K562 (cell line): ENCODE data around the gene RNF187. TPM values are rescaled to one million over a fixed set of nuclear protein-coding genes. Genes with fewer than 3 reads are reported as not detected.

Experiments
- ATAC-seq: fragments of 200-7000 bp; cut with Tn5 transposase; 3 replicates; pipeline ENCODE4 v1.9.1; 2020; ENCODE audit warnings: moderate library complexity
- BruUV-seq: library from RNA; stranded (reverse); fragments of 400-500 nt; replicated peaks from 2 replicates; lab custom pipeline; 2021; lab: Mats Ljungman, UMichigan
- CTCF ChIA-PET: fragments of 300-600 bp; formaldehyde crosslinking; extraction: SDS; loops from one replicate; lab custom pipeline; 2021; ENCODE audit warnings: low intra/inter-chr PET ratio; lab: Yijun Ruan, JAX
- POLR2A ChIA-PET: fragments of 300-600, 350-650 bp; sonication (Branson Sonifier 250); formaldehyde crosslinking; extraction: SDS; loops from one replicate; lab custom pipeline; 2021; ENCODE audit warnings: antibody characterized with exemption, inconsistent platforms; lab: Yijun Ruan, JAX
- DNase-seq, 4 experiments: peaks; one replicate each; pipeline versions ENCODE4 v3.0.0 to v3.0.0-alpha.2; 2011 to 2018; ENCODE audit warnings: low spot score in 3 of 4, mixed read lengths in 3 of 4; ENCODE audit errors: extremely low read depth in 1 of 4
- FAIRE-seq: peaks from 2 replicates; lab custom pipeline; 2011; peaks lifted over from hg19 to GRCh38; lab: Jason Lieb, UNC
- H2AFZ ChIP-seq: 2 replicates; pipeline ENCODE4 v1.6.0; 2011; ENCODE audit warnings: low read depth, low read length, control low read depth, inconsistent platforms
- H3K27ac ChIP-seq: fragments of 200-600 bp; 3 replicates; pipeline ENCODE4 v1.8.0; 2011; ENCODE audit warnings: low read depth, mild to moderate bottlenecking, control low read depth, inconsistent platforms, low read length, moderate library complexity, mixed read lengths; ENCODE audit errors: extremely low read depth
- H3K27me3 ChIP-seq, 2 experiments: fragments of 300-600 bp in 1 of 2; 2 replicates in 1 of 2; 3 replicates in 1 of 2; pipeline versions ENCODE4 v1.6.0 to v1.8.0; 2011; ENCODE audit warnings: inconsistent platforms in 2 of 2, low read length in 2 of 2, mild to moderate bottlenecking in 1 of 2, mixed read lengths in 1 of 2, moderate library complexity in 1 of 2; ENCODE audit not compliant: control insufficient read depth in 2 of 2, insufficient read depth in 2 of 2
- H3K36me3 ChIP-seq: fragments of 300-600 bp; 3 replicates; pipeline ENCODE4 v1.8.0; 2011; ENCODE audit warnings: mild to moderate bottlenecking, low read length, inconsistent platforms; ENCODE audit not compliant: control insufficient read depth, insufficient read depth
- H3K4me1 ChIP-seq, 2 experiments: fragments of 200-600 bp in 1 of 2; replicated peaks in 1 of 2; 2 replicates in 1 of 2; 3 replicates in 1 of 2; pipeline versions ENCODE4 v1.5.1 to v1.8.0; 2011; ENCODE audit warnings: inconsistent platforms in 2 of 2, low read length in 2 of 2, mild to moderate bottlenecking in 1 of 2, mixed read lengths in 1 of 2, moderate library complexity in 1 of 2; ENCODE audit not compliant: control insufficient read depth in 2 of 2, insufficient read depth in 2 of 2
- H3K4me2 ChIP-seq: 2 replicates; pipeline ENCODE4 v1.6.1; 2011; ENCODE audit warnings: low read length, control low read depth, inconsistent platforms, mixed read lengths; ENCODE audit not compliant: insufficient read depth
- H3K4me3 ChIP-seq: fragments of 200-600 bp; sonication (generic), shearing (Covaris generic); 2 replicates; pipeline ENCODE4 v1.5.1; 2016; ENCODE audit warnings: control low read depth, inconsistent platforms
- H3K79me2 ChIP-seq: fragments of 200-600 bp; 3 replicates; pipeline ENCODE4 v1.8.0; 2011; ENCODE audit warnings: low read length, inconsistent platforms; ENCODE audit not compliant: control insufficient read depth, insufficient read depth
- H3K9ac ChIP-seq, 2 experiments: 2 replicates each; pipeline versions ENCODE4 v1.6.0 to v1.6.1; 2011; ENCODE audit warnings: low read depth in 2 of 2, low read length in 2 of 2, control low read depth in 1 of 2, inconsistent platforms in 1 of 2, mild to moderate bottlenecking in 1 of 2, mixed read lengths in 1 of 2; ENCODE audit not compliant: insufficient read depth in 1 of 2
- H3K9me1 ChIP-seq: one replicate; pipeline ENCODE4 v1.6.0; 2011; ENCODE audit warnings: inconsistent platforms, mild to moderate bottlenecking, low read length, moderate library complexity; ENCODE audit not compliant: control insufficient read depth, insufficient read depth
- H3K9me3 ChIP-seq: replicated peaks from 2 replicates; pipeline ENCODE4 v1.5.1; 2011; ENCODE audit warnings: low read depth, low read length, inconsistent platforms; ENCODE audit not compliant: control insufficient read depth, insufficient read depth
- H4K20me1 ChIP-seq: replicated peaks from 2 replicates; pipeline ENCODE4 v1.6.1; 2011; ENCODE audit warnings: low read length, inconsistent platforms, mixed read lengths; ENCODE audit not compliant: control insufficient read depth, insufficient read depth
- ASH1L ChIP-seq: fragments of 450-650 bp; IDR thresholded peaks from 2 replicates; pipeline ENCODE4 v1.6.1; 2018; ENCODE audit warnings: borderline replicate concordance, mild to moderate bottlenecking, low read depth; ENCODE audit not compliant: partially characterized antibody
- C11orf30 ChIP-seq: fragments of 450-650 bp; IDR thresholded peaks from 2 replicates; pipeline ENCODE4 v1.6.1; 2016; ENCODE audit warnings: low read depth, mild to moderate bottlenecking
- FOXJ2 ChIP-seq: fragments of 200-800 bp; sonication (Bioruptor generic); IDR thresholded peaks from 2 replicates; pipeline ENCODE4 v1.6.1; 2016; ENCODE audit warnings: missing genetic modification characterization, missing compliant biosample characterization
- GABPB1 ChIP-seq: sonication (generic); formaldehyde crosslinking; IDR thresholded peaks from 2 replicates; pipeline ENCODE4 v1.8.0; 2022; ENCODE audit warnings: mild to moderate bottlenecking, missing genetic modification reagents
- HLTF ChIP-seq: fragments of 450-650 bp; IDR thresholded peaks from 2 replicates; pipeline ENCODE4 v1.6.1; 2016
- OTX1 ChIP-seq: fragments of 450-650 bp; formaldehyde crosslinking; IDR thresholded peaks from 2 replicates; pipeline ENCODE4 v1.4.0; 2022; ENCODE audit warnings: mild to moderate bottlenecking
- RBM14 ChIP-seq: fragments of 200-400 bp; formaldehyde crosslinking; IDR thresholded peaks from 2 replicates; pipeline ENCODE4 v1.6.1; 2018; ENCODE audit warnings: low read depth, mild to moderate bottlenecking, low read length, moderate library complexity, borderline replicate concordance; ENCODE audit not compliant: insufficient read depth
- WGBS: fragments of 100-300 bp; shearing (Covaris generic); methylation state at CpG from one replicate; pipeline ENCODE4 v1.1.6; 2016; ENCODE audit warnings: low coverage, mixed read lengths; ENCODE audit not compliant: insufficient coverage; ENCODE audit errors: missing lambda C conversion rate; 5-methylcytosine and 5-hydroxymethylcytosine counted together
- in situ Hi-C: fragments of 300-500 bp; cut with MboI; formaldehyde crosslinking; loops from 4 replicates; pipeline ENCODE4 v1.15.0; 2018; ENCODE audit warnings: inconsistent platforms, mixed read lengths
- intact Hi-C: fragments of 100-400 bp; cut with micrococcal nuclease; formaldehyde crosslinking; loops from 2 replicates; pipeline ENCODE4 v1.14.2; 2022
- polyA plus RNA-seq, 8 experiments: library from polyadenylated mRNA; depleted of rRNA in 4 of 8; stranded (reverse) in 5 of 8; unstranded in 3 of 8; fragments of >200 nt; fragmentation: Nextera tagmentation in 2 of 8; fragmentation: Illumina TruSeq in 1 of 8; extraction: Ambion mirVana in 2 of 8; extraction: Trizol in 1 of 8; gene quantifications; 2 replicates each; pipeline versions ENCODE4 v1.2.1 to v1.2.3, GENCODE V29; 2011 to 2014; ENCODE audit warnings: inconsistent platforms in 1 of 8, missing spikeins in 1 of 8
- total RNA-seq, 7 experiments: library from RNA; depleted of rRNA in 6 of 7; stranded (reverse); fragments of >200 nt in 6 of 7; fragmentation: Illumina TruSeq in 2 of 7; extraction: Trizol in 2 of 7; gene quantifications; 2 replicates each; pipeline versions ENCODE4 v1.2.1 to v1.2.3, GENCODE V29; 2011 to 2021; ENCODE audit warnings: low replicate concordance in 1 of 7
- TF ChIP-seq, protein P1 (sequence below): fragments of 450-650 bp; IDR thresholded peaks from 2 replicates; pipeline ENCODE4 v1.6.1; 2016; ENCODE audit warnings: antibody characterized with exemption
- TF ChIP-seq, protein P2 (sequence below): fragments of 250-450 bp; sonication (Bioruptor Pico); IDR thresholded peaks from 2 replicates; pipeline ENCODE4 v1.8.0; 2022; ENCODE audit warnings: inconsistent platforms, mild to moderate bottlenecking, moderate library complexity, borderline replicate concordance
- TF ChIP-seq, protein P3 (sequence below): fragments of 450-650 bp; IDR thresholded peaks from 2 replicates; pipeline ENCODE4 v1.6.1; 2017; ENCODE audit warnings: antibody characterized with exemption
- TF ChIP-seq, protein P4 (sequence below): fragments of 450-650 bp; IDR thresholded peaks from 2 replicates; pipeline ENCODE4 v1.6.1; 2016; ENCODE audit warnings: borderline replicate concordance
- TF ChIP-seq, protein P5 (sequence below): IDR thresholded peaks from 2 replicates; pipeline ENCODE4 v1.6.1; 2011; ENCODE audit not compliant: insufficient read length; ENCODE audit errors: extremely low read depth

The RNF187 gene
- total and polyA plus RNA-seq, 9 of the 15 experiments (the other 6 are each of a cell fraction or from before 2014, with no cell fraction given) = 2.3 to 119 (median 41.9) TPM

DNA sequence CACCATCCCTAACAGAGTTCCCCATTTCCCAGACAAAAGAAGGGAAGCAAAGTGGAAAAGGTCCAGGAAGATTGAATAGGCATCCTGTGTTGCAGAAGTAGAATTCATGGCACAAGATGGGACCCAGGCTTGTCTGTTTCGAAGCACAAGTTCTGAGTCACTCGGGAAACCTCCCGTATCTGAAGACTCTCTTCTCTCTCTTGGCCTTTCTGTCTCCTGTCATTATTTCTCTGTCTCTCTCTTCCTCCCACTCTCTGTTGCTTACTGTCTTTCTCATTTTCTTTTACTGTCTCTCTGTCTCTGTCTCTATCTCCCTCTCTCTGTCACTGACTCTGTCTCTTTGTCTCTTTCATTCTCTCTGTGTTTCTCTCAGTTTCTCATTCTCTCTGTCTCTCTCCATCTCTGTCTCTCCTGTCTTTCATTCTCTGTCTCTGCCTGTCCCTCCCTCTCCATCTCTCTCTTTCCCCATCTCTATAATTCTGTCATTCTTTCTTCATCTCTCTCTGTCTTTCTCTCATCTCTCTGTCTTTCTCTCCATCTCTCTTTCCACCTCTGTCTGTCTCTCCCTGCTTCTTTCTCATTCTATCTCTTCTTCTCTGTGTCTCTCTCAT lies 23.7 kb downstream of the RNF187 start:
- intact Hi-C loops = no loop called here
- TF ChIP-seq OTX1 (CRISPR knock-in tag) (peak; percentile 66; the same call in 1 of the 2 replicates), HLTF (peak; percentile 76), C11orf30 (no peak), RBM14 (no peak), GABPB1 (CRISPR knock-in tag) (no peak), ASH1L (peak; percentile 34), FOXJ2 (tag) (no peak)
- TF ChIP-seq, protein P1, sequence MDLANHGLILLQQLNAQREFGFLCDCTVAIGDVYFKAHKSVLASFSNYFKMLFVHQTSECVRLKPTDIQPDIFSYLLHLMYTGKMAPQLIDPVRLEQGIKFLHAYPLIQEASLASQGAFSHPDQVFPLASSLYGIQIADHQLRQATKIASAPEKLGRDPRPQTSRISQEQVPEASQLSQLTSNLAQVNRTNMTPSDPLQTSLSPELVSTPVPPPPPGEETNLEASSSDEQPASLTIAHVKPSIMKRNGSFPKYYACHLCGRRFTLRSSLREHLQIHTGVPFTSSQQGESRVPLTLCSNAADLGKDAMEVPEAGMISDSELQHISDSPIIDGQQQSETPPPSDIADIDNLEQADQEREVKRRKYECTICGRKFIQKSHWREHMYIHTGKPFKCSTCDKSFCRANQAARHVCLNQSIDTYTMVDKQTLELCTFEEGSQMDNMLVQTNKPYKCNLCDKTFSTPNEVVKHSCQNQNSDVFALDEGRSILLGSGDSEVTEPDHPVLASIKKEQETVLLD = peak; percentile 75
- TF ChIP-seq, protein P2, sequence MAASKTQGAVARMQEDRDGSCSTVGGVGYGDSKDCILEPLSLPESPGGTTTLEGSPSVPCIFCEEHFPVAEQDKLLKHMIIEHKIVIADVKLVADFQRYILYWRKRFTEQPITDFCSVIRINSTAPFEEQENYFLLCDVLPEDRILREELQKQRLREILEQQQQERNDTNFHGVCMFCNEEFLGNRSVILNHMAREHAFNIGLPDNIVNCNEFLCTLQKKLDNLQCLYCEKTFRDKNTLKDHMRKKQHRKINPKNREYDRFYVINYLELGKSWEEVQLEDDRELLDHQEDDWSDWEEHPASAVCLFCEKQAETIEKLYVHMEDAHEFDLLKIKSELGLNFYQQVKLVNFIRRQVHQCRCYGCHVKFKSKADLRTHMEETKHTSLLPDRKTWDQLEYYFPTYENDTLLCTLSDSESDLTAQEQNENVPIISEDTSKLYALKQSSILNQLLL (CRISPR knock-in tag) = no peak
- TF ChIP-seq, protein P3, sequence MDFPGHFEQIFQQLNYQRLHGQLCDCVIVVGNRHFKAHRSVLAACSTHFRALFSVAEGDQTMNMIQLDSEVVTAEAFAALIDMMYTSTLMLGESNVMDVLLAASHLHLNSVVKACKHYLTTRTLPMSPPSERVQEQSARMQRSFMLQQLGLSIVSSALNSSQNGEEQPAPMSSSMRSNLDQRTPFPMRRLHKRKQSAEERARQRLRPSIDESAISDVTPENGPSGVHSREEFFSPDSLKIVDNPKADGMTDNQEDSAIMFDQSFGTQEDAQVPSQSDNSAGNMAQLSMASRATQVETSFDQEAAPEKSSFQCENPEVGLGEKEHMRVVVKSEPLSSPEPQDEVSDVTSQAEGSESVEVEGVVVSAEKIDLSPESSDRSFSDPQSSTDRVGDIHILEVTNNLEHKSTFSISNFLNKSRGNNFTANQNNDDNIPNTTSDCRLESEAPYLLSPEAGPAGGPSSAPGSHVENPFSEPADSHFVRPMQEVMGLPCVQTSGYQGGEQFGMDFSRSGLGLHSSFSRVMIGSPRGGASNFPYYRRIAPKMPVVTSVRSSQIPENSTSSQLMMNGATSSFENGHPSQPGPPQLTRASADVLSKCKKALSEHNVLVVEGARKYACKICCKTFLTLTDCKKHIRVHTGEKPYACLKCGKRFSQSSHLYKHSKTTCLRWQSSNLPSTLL = peak; percentile 37; the same call in 1 of the 2 replicates
- TF ChIP-seq, protein P4, sequence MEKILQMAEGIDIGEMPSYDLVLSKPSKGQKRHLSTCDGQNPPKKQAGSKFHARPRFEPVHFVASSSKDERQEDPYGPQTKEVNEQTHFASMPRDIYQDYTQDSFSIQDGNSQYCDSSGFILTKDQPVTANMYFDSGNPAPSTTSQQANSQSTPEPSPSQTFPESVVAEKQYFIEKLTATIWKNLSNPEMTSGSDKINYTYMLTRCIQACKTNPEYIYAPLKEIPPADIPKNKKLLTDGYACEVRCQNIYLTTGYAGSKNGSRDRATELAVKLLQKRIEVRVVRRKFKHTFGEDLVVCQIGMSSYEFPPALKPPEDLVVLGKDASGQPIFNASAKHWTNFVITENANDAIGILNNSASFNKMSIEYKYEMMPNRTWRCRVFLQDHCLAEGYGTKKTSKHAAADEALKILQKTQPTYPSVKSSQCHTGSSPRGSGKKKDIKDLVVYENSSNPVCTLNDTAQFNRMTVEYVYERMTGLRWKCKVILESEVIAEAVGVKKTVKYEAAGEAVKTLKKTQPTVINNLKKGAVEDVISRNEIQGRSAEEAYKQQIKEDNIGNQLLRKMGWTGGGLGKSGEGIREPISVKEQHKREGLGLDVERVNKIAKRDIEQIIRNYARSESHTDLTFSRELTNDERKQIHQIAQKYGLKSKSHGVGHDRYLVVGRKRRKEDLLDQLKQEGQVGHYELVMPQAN = peak; percentile 57; the same call in 1 of the 2 replicates
- TF ChIP-seq, protein P5, sequence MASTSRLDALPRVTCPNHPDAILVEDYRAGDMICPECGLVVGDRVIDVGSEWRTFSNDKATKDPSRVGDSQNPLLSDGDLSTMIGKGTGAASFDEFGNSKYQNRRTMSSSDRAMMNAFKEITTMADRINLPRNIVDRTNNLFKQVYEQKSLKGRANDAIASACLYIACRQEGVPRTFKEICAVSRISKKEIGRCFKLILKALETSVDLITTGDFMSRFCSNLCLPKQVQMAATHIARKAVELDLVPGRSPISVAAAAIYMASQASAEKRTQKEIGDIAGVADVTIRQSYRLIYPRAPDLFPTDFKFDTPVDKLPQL = no peak

More for the DNA sequence above, 23.7 kb downstream of the RNF187 start:
- H3K36me3 ChIP-seq = no peaks in the 10 kb centered on the region
- H3K9ac ChIP-seq = peak overlapping the region in 1 of 2 experiments; percentile 2; a peak in 1 of 4 replicates
- H2AFZ ChIP-seq = peak overlapping the region; percentile 54
- CTCF ChIA-PET = no interaction called here
- H3K4me3 ChIP-seq = no peak overlapping the region
- peak overlapping the region; percentile 14; the same call in 1 of the 2 replicates for H3K4me2 ChIP-seq
- no peaks in the 10 kb centered on the region for H3K27me3 ChIP-seq
- H3K27ac ChIP-seq = no peak overlapping the region
- peaks cover 14% of the 10 kb centered on the region for H3K9me3 ChIP-seq
- no TSS peak for BruUV-seq
- H4K20me1 ChIP-seq = no peaks in the 10 kb centered on the region
- in situ Hi-C loops = loop anchor here (5.0 to 10.0 kb wide), 3 partner anchors 49 to 286 kb away; no protein-coding TSS in a partner anchor
- ATAC-seq (no peak), FAIRE-seq (no peak), DNase-seq (no peak)
- H3K4me1 ChIP-seq = peaks cover 48 to 49% of the 10 kb centered on the region in 2 experiments
- no peaks in the 10 kb centered on the region for H3K9me1 ChIP-seq
- 27% methylated on average over 3 of the region's 3 CpGs for WGBS
- H3K79me2 ChIP-seq = no peaks in the 10 kb centered on the region
- POLR2A ChIA-PET = interaction anchor here (0.8 to 4.9 kb wide), 3 partner anchors 10 to 54 kb away, joined by 3 to 52 read pairs (median 30); a partner anchor contains a TSS
